HG02642 (cell line): ENCODE results near the gene BUD31.
A peak's percentile ranks its signal among the peaks of the same experiment; 100 is the strongest.

ENCODE experiments used
- ATAC-seq: cut with Tn5 transposase; IDR thresholded peaks from one replicate; pipeline ENCODE4 v1.9.1; 2021; ENCODE audit warnings: mild to moderate bottlenecking; ENCODE audit not compliant: unreplicated experiment, poor library complexity

Gene BUD31

GRCh38 chr7:99457650-99458493 lies 49.1 kb downstream of the BUD31 start:
- no peak for ATAC-seq

- no peak for ATAC-seq
Observed at GRCh38 chr7:99459087-99459486, 50.3 kb downstream of the BUD31 start.

- no peak for ATAC-seq
Observed at GRCh38 chr7:99460651-99461050, 51.9 kb downstream of the BUD31 start.

DNA sequence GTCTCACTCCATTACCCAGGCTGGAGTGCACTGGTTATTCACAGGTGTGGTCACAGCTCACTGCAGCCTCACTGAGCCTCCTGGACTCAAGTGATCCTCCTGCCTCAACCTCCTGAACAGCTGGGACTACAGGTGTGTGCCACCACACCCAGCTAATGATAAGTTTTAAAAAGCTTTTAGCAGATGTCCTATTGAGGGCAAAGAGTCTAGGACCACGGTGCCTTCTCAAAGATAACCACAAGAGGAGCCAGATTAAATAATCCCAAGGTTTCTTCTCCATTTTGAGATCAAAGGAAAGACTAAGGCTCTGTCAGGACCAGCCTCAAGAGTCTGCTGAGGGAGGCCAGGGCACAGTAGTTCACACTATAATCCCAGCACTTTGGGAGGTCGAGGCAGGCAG lies 52.5 kb downstream of the BUD31 start:
- no peak for ATAC-seq

- ATAC-seq, result peak; percentile 2
Observed at GRCh38 chr7:99465421-99465768, 56.6 kb downstream of the BUD31 start.

- ATAC-seq, result no peak
Observed at GRCh38 chr7:99468336-99468918, 59.7 kb downstream of the BUD31 start.
